Head of caudate nucleus (tissue), 42 donors: Measurements from ENCODE around the gene GGA1.
"Not testable (repeated sequence)": the region's sequence is repeated elsewhere in the genome, so short reads cannot be mapped to it uniquely, and the experiment has no call there.

ENCODE experiments used
- DNase-seq, 42 donors: peaks; one replicate each; pipeline versions ENCODE4 v3.0.0 to v3.0.0-alpha.2; 2020 to 2021; ENCODE audit warnings: mixed read lengths in 7 of 42
- intact Hi-C: fragments of 100-400 bp; cut with DNase I; formaldehyde crosslinking; loops from one replicate; pipeline ENCODE4 v1.15.0; 2022

Gene GGA1

GRCh38 chr22:37639771-37640590, 31.3 kb downstream of the GGA1 start:
- no peak for DNase-seq
- intact Hi-C loops = loop anchor here (5.0 kb wide), 1 partner anchor 42 kb away; no protein-coding TSS in a partner anchor

DNA sequence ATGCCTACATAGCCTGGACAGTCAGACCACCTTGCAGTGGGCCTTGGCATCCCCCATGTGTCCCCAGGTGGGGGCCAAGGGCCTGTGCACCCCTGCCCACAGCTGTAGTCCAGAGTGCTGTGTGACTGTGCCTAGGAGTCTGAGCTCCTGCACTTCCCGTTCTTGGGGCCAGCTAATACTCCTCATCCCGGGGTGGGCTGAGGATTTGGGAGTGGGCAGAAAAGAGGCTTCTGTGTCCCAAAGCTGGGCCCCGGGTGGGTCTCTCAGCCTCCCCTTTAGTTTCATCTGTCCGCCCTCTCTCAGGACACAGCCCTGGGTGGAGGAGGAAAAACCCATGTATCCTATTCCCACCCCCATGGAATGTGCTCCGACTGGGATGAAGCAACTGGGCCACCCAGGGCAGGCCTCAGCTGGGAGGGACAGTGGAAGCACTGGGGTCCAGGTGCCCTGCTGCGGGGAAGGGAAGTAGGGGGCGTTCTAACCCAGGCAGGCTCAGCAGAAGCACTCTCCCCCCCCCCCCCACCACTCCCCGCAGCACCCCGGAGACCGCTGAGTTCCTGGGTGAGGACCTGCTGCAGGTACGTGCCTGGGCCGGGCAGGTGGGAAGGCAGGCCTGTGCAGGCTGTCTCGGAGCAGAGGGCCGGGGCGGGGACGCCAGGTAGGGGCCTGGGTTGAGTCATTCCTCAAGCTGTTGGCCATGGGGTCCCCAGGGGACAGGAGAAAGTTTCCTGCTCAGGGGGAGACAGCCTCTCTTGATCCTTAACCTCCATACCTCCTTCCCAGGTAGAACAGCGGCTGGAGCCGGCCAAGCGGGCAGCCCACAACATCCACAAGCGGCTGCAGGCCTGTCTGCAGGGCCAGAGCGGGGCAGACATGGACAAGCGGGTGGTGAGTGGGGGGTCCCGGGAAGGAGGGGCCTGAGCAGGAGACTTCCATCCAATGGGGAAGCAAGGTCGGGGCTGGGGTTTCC, 32.2 kb downstream of the GGA1 start:
- no peak for DNase-seq
- intact Hi-C loops = loop anchor here (5.0 kb wide), 1 partner anchor 41 kb away; no protein-coding TSS in a partner anchor

DNA sequence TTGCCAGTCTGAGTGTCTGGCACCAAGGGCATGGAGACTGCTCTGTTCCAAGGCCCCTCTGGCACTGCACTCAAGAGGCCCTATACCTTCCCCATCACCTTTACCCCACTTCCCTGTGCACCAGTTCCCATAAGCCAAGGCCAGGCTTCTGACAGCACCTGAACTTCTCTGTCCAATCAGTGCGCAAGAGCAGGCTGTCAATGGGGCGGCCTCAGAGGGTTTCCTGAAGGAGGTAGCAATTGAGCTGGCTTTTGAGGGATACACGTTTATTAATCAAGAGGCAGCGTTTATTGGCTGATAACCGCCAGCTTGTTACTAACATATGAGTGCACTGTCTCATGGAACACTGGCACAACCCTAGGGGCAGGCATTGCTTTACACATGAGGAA, 32.9 kb downstream of the GGA1 start:
- intact Hi-C loops = loop anchor here (5.0 kb wide), 1 partner anchor 41 kb away; no protein-coding TSS in a partner anchor
- DNase-seq = no peak

DNA sequence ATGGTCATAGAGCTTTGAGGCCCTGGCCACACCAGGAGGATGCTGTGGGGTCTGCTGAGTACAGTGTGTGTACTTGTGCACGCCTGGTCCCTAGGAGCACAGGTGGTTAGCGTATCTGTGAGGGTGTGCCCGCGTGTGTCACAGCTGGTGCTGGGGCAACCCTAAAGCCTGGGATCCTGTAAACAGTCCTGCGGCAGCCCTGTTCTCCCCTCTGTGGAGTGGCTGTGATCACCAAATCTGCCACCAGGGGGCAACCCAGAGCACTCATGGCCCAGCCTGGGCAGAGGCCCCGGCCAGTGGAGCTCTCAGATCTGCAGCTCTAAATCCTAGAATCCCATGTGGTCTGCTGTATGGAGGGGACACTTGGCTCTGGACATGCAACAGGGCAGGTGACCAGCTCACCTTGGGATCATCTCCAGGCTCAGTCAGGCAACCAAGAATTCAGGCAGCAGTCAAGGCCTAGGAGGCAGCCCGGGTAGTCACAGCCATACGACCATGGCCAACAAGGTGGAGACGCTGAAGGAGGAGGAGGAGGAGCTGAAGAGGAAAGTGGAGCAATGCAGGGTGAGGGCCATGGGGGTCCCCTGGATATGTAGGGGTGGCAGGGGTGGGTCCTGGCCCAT, 34.7 kb downstream of the GGA1 start:
- intact Hi-C loops = loop anchor here (5.0 kb wide), 1 partner anchor 39 kb away; no protein-coding TSS in a partner anchor
- peak; percentile 51 to 95 (median 88) for DNase-seq

DNA sequence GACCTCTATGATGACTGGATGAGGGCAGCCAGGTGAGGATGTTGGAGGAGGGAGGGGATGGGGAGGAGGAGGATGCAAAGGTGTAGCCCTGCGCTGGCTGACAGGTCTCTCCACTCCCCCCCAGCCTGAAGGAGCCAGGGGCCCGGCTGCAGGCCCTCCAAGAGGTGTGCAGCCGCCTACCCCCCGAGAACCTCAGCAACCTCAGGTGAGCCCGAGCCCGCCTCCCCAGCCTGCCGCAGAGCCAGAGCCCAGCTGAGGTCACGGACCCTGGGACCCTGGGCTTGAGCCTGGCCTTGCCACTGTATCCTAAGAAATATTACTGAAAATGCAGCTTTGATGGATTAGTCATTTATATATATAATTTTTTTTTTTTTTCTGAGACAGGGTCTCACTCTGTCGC, 38.7 kb downstream of the GGA1 start:
- DNase-seq = no peak
- intact Hi-C loops = no loop called here

DNA sequence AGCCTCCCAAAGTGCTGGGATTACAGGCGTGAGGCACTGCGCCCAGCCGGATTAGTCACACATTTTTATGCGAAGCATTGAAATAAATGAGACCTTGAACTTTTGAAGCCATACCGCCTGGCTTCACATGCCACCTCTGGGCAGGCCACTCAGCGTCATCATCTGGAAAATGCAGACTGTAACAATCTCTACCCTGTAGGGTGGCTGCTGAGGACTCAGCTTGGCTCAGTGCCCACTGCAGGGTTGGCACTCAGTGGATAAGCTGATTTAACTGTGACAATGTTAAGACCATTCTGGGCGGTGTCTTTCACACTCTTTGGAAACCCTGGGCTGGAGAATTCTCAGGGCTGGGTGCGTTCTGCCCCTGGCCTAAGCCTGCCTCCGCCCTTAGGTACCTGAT, 39.3 kb downstream of the GGA1 start:
- intact Hi-C loops = no loop called here
- no peak for DNase-seq

DNA sequence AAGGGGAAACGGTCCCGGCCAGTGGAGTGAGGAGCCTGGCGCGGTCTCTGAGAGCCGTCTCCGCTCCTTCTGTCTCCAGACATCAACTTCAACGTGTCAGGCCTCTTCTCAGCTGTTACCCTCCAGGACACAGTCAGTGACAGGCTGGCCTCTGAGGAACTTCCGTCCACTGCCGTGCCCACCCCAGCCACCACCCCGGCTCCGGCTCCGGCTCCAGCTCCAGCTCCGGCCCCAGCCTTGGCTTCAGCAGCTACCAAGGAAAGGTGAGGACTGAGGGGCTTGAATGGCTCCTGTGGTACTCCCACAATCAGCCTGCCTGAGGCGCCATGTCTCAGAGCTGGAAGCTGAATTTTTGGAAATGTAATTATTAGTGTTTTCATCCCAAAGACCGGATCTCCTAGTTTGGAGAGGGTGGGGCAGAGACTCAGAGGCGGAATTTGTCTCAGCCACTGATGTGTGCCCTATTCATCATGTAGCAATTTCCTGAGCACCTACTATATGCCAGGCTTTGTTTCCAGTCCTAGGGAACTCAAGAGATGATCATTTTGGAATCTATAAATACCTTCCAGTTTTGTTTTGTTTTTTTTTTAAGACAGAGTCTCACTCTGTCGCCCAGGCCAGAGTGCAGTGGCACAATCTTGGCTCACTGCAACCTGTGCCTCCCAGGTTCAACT, 42.0 kb downstream of the GGA1 start:
- intact Hi-C loops = no loop called here
- no peak for DNase-seq

DNA sequence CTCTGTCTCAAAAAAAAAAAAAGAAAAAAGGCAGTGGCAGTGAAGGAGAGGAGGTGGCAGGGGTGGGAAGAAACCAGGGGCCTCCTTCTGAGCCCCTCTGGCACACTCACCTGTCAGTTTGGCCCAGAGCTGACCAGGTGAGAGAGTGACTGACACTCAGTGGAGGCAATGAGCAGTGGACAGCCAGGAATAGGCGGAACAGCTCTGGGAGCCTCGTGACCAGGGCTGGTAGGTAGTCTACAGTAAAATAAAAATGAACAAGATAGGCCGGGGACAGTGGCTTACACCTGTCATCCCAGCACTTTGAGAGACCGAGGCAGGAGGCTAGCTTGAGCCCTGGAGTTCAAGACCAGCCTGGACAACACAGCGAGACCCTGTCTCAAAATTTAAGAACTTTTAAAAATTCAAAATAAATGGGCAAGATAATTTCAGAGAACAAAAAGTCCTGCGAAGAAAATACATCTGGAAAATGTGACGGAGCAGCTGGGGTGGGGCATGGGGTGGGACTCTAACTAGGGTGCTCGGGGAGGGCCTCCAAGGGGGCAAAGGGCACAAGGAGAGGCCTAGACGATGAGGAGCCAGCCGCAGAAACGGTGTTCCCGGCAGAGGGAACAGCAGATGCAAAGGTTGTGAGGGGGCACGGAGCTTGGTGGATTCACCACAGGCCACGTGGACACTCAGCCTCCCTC, 46.1 kb downstream of the GGA1 start:
- intact Hi-C loops = no loop called here
- no peak for DNase-seq

GRCh38 chr22:37655252-37655563, 46.6 kb downstream of the GGA1 start:
- no peak for DNase-seq
- intact Hi-C loops = no loop called here

DNA sequence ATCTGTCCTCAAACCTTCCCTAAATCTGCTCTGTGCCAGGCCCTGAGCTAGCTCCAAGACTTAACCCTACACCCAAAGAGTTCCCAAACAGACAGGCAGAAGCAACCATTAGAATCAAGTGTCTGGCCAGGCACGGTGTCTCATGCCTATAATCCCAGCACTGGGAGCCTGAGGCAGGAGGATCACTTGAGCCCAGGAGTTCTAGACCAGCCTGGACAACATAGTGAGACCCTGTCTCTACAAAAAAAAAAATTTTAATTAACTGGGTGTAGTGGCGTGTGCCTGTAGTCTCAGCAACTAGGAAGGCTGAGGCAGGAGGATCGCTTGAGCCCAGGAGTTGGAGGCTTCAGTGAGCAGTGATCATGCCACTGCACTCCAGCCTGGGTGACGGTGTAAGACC, 47.9 kb downstream of the GGA1 start:
- DNase-seq, intact Hi-C loops: not testable (repeated sequence)

DNA sequence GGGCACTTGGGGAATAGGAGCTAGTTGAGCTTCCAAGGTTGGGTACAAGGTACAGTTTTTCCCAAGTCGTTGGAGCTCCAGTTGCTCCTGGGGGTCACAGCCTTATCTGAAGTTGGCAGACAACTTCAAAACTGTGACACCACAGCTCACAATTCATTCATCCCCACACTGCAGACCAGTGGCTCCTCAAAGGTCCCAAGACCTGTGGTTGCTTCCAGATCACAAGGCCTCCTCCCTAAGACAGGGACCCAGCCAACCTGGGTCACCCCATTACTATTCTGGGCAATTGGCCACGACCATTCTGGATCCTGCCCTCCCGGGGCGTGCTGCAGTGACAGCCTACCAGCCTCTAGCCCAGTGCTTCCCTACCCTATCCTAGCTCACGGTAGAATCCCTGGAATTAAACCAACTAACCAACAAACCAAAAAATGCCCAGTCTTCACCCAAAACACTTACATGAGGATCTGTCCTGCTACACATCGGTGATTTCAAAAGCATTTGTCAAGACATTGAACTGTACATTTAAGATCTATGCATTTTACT, 49.0 kb downstream of the GGA1 start:
- intact Hi-C loops = no loop called here
- no peak for DNase-seq

- intact Hi-C loops = no loop called here
- peak; percentile 94 to 100 (median 99) for DNase-seq
These were observed 49.8 kb downstream of the GGA1 start, which contains the start of gene PDXP for GRCh38 chr22:37658133-37659065. Gene PDXP, plus strand, starts transcription at chr22:37658723. Its CDS starts 60 bp downstream, at chr22:37658783.

- DNase-seq = peak in 40 of 42 donors; percentile 28 to 78 (median 60)
- intact Hi-C loops = no loop called here
These were observed 50.6 kb downstream of the GGA1 start for GRCh38 chr22:37659066-37659896.

DNA sequence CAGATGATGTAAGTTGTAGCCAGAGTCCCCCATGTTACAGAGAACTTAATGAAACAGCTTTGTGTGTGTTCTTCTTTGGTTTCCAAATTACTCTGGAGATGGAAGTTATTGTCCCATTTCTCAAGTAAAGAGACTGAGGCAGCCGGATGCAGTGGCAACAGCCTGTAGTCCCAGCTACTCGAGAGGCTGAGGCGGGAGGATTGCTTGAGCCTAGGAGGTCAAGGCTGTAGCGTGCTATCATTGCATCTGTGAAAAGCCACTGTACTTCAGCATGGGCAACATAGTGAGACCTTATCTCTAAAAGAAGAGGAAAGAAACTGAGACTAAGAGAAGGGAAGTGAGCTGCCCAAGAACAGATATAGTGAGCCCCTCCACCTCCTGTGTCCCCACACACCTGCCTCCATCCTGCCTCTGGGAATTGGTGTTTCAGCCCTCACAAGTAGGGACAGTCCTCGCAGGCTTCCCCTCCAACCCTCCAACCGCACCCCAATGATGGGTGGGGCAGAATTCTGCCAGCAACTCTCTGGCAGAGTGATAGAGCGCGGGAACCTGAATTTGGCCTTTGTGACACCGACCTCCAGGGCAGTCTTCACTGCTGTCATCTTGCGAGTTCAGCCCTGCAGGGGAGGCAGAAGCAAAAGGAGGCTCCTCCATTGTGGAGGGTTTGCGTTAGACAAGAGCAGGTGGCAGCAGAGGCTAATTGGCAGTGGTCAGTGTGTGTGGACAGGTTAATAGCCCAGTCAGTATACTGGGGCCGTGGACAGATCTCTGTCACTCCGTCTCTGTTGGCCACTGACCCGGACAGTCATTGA, 51.5 kb downstream of the GGA1 start:
- intact Hi-C loops = loop anchor here (10.0 kb wide), 1 partner anchor 145 kb away; the partner anchor contains the start of gene GCAT
- no peak for DNase-seq

DNA sequence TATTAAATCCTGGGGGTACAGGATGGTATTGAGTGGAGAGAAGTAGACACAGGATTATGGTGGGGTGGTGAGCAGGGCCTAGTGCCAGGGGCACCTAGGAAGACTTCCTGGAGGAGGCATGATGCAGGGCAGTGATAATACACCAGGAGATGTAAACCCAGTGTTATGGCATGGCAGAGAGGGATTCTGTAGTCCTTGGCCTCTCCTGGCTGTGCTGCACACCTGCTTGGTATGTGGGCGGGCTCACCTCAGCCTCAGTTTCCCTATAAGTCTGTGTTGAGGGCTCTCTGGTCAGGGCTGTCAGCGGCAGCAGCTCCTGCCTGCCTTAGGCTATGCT, 52.0 kb downstream of the GGA1 start:
- intact Hi-C loops = loop anchor here (10.0 kb wide), 1 partner anchor 144 kb away; the partner anchor contains the start of gene GCAT
- DNase-seq = no peak
